GM12873 (cell line): Measurements from ENCODE around the gene PDZK1IP1.

Experiments used
- TF ChIP-seq, protein P1 (sequence below): IDR thresholded peaks from 2 replicates; pipeline ENCODE4 v1.5.1; 2012; ENCODE audit warnings: low read depth, mild to moderate bottlenecking, moderate library complexity, low read length, control low read depth; ENCODE audit not compliant: insufficient read depth; ENCODE audit errors: missing control alignments

Gene PDZK1IP1

DNA sequence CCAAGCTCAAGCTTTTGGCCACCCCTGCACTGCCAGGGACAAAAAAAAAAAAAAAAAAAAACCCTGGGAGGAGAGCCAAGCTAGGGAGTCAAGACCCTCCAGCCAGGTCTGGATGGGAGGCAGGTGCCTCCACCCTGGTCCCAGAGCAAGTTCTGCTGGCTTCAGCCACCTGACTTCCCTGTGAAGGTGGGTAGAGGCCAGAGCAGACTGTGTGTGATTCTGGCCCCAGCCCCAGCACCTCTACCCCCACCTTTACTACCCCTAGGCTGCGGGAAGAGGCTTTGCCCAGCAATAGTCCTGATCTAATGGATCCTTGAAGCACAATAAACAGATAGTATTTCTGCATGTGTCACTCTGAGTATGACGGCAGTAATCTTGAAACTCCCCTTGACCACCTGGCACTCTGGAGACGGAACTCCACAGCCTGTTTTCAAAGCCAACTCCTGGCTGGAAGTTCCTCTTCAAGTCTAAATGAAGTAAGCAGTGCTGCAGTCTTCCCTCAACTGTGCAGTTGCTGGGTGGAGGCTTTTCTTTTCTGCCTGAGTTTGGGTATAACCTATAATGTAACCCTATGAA, 9.8 kb downstream of the PDZK1IP1 start:
- TF ChIP-seq, protein P1, sequence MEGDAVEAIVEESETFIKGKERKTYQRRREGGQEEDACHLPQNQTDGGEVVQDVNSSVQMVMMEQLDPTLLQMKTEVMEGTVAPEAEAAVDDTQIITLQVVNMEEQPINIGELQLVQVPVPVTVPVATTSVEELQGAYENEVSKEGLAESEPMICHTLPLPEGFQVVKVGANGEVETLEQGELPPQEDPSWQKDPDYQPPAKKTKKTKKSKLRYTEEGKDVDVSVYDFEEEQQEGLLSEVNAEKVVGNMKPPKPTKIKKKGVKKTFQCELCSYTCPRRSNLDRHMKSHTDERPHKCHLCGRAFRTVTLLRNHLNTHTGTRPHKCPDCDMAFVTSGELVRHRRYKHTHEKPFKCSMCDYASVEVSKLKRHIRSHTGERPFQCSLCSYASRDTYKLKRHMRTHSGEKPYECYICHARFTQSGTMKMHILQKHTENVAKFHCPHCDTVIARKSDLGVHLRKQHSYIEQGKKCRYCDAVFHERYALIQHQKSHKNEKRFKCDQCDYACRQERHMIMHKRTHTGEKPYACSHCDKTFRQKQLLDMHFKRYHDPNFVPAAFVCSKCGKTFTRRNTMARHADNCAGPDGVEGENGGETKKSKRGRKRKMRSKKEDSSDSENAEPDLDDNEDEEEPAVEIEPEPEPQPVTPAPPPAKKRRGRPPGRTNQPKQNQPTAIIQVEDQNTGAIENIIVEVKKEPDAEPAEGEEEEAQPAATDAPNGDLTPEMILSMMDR = no peak

DNA sequence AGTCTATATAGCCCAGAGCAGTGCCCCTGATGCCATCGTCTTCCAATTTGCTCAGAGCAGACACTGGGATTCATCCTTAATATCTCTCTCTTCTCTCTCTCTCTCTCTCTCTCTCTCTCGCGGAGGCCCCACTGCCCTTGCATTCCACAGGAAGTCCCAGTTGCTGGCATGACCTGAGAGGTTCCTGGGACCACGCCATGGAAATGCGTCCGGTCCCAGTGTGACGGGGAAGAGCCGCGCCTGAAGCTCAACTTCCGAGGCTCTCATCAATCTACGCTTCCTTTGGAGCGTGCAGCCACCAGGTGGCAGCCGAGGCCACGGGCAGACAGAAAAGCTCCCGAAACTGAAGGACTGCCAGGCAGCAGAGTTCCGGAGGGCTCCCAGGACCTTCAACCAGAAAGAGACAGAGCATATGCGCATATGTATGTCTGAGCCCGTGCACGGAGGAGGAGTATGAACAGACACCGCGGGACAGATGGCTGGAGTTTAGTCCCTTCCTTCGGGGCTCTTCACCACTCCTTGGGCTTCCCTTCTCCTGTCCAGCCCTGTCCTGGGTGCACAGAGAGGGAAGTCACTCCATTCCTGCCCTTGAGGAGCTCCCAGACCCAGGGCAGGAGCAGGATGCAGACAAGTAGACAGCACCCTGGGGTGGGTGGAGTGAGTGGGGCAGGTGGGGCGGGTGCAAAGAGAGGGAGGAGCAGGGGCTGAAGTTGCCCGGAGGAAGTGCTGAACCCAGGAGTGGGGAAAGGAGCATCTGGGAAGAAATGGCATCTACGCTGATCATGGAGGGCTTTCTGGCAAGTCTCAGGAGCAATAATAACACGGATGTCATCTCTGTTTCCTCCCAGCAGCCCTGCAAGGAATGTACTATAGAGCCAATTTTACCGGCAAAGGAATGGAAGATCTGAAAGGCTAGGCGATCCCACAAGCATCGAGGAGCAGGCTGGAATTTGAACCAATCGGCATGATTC, 10.5 kb downstream of the PDZK1IP1 start:
- TF ChIP-seq, protein P1 = peak; percentile 95

DNA sequence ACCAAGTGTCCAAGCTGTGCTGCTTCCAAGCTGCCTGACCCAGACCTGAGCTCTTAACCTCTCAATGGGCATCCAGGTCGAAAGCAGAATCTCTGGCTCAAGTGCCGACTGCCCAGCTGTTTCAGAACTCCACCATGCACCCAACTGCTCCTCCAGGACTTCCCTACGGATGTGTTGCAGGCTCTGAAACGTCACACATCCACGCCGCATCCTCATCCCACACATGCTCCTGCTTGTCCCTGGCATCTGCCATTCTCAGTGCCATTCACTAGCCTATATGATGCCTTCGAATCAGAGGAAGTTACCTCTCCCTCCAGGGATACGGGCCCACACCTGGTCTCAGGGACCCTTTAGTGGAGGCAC, 11.2 kb downstream of the PDZK1IP1 start:
- TF ChIP-seq, protein P1 = no peak

DNA sequence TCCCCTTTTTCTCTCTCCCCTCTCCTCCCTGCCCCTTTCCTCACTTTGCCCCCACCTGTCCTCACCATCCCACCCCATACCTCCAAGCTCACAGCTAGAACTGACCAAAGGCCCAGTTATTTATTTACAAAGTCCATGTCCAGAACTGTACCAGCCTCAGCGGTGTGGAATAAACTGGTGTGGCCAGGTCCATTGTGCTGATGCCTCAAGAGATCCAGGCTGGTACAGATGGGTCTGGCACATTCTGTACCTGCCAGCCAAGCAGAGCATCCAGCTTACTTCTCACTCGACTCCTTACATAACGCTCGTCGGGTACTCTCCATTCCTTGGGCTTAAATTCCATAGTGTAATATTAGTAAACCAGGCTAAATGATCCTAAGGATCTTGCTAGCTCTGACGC, 11.8 kb downstream of the PDZK1IP1 start:
- TF ChIP-seq, protein P1 = no peak

DNA sequence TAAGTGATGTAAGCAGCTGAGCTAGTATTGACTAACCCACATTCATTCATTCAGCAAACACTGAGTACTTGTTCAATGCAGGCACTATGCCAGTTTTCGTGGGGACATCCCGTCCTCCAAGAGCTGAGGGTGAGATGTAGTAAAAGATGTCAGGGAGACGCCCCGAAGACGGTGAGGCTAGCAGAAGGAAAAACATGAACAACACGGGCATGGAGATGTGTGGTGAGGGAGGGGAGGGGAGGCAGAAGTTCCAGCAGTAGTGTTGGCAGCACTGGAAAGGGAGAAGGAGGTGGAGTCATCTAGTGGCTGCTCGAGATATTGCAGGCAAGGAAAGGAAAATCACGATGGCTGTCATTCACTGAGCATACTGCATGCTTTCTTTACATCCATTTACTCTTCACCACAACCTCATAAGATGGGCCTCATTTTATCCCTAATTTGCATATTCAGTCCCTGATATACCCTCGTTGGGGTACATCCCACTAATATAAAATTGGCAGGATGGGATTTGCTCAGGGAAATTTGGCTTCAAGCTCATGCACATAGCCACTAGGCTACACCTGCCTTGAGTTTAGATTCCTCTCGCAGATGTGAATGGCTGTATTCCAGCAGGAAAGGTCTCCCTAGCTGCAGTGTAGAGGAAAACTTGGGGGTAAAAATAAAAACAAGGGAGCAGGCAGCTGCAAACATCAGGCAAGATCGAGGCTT, 14.5 kb downstream of the PDZK1IP1 start:
- TF ChIP-seq, protein P1 = peak; percentile 100

DNA sequence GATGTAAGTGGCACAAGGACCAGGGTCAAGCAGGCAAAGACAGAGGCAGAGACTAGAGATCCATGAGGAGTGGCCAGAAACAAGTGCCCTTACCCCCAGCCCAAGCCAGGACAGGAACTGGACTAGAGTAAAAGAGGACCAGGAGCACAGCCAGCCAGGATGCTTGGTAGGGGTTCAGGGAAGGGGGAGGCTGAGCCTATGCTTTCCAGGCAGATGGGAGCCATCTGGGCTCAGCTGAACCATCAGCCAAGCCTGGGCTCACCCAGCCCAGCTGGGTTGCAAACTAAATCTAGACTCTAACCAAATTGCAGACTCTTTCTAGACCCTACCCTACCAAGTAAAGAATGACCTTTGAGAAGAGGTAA, 15.2 kb downstream of the PDZK1IP1 start:
- TF ChIP-seq, protein P1 = no peak

DNA sequence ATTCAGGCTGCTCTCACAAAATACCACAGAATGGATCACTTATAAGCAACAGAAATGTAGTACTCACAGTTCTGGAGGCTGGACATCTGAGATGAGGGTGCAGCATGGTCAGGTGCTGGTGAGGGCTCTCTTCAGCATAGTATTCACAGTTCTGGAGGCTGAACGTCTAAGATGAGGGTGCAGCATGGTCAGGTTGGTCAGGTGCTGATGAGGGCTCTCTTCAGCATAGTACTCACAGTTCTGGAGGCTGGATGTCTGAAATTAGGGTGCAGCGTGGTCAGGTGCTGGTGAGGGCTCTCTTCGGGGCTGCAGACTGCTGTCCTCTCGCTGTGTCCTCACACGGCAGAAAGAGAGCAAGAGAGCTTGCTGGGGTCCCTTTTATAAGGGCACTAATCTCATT, 17.1 kb downstream of the PDZK1IP1 start:
- TF ChIP-seq, protein P1 = no peak
